ENCODE results near the gene CRHBP. TPM values are rescaled to one million over a fixed set of nuclear protein-coding genes. Genes with fewer than 3 reads are reported as not detected.
"Not testable (repeated sequence)": the region's sequence is repeated elsewhere in the genome, so short reads cannot be mapped to it uniquely, and the experiment has no call there.

Gene CRHBP
- under 1 TPM; 0.23 to 0.27 TPM for total RNA-seq

- no peak within 1 kb of the TSS for H3K27ac Mint-ChIP-seq
- H3K4me1 Mint-ChIP-seq = peaks cover 5% of the 10 kb centered on the region
- CTCF ChIA-PET = interaction anchor here (0.6 to 0.7 kb wide), 2 partner anchors 30 to 31 kb away, joined by 3 read pairs; no protein-coding TSS in a partner anchor
- ATAC-seq = peak; percentile 26
- peaks cover 45% of the 10 kb centered on the region for H3K27me3 Mint-ChIP-seq
- POLR2A ChIA-PET = no interaction called here
- H3K36me3 Mint-ChIP-seq (ENCODE audit: low read depth) = no peaks in the 10 kb centered on the region
- DNase-seq = peak; percentile 14
- intact Hi-C loops (cut with DNase I, micrococcal nuclease) = no loop called here
- no peaks in the 10 kb centered on the region for H3K9me3 Mint-ChIP-seq (ENCODE audit: low read depth)
- peak within 1 kb of the TSS; percentile 19 for H3K4me3 Mint-ChIP-seq
Observed at GRCh38 chr5:76952795-76953536, at the start of gene CRHBP. TSS of gene CRHBP (plus strand) at chr5:76953045. CDS start at chr5:76953135, 90 bp downstream.

DNA sequence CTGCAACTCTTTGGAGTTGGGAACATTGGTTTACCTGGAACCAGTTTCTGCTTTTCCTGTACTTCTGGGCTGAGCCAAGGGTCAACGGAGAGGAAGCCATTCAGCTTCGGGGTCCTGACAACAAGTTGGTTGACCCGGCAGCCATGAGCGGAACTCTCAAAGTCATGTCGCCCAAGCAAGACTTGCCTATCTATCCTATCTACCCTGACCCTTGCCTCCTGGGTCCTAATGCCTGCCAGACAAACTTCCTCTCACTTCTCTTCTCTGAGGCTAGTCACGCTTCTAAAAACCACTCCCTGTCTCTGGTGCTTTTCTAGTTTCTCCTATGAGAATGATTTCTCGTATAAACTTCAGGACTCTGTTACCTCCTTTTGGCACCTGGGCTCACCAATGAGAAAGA, 44.7 kb upstream of the CRHBP start:
- Mint-ChIP-seq H3K36me3 (ENCODE audit: low read depth) (no peaks in the 10 kb centered on the region), H3K9me3 (ENCODE audit: low read depth) (no peaks in the 10 kb centered on the region), H3K4me3 (no peak overlapping the region), H3K27ac (no peak overlapping the region), H3K27me3 (no peaks in the 10 kb centered on the region), H3K4me1 (no peaks in the 10 kb centered on the region)
- POLR2A ChIA-PET = no interaction called here
- intact Hi-C loops (cut with DNase I, micrococcal nuclease) = no loop called here
- CTCF ChIA-PET = no interaction called here
- DNase-seq (no peak), ATAC-seq (no peak)

GRCh38 chr5:76910344-76910933, 42.4 kb upstream of the CRHBP start:
- DNase-seq; H3K9me3 Mint-ChIP-seq (ENCODE audit: low read depth); H3K4me3 Mint-ChIP-seq; CTCF ChIA-PET; H3K27me3 Mint-ChIP-seq; H3K27ac Mint-ChIP-seq; intact Hi-C loops (cut with DNase I, micrococcal nuclease); POLR2A ChIA-PET; H3K36me3 Mint-ChIP-seq (ENCODE audit: low read depth); H3K4me1 Mint-ChIP-seq; ATAC-seq: not testable (repeated sequence)

- H3K4me3 Mint-ChIP-seq; H3K4me1 Mint-ChIP-seq; ATAC-seq; intact Hi-C loops (cut with DNase I, micrococcal nuclease); DNase-seq; H3K36me3 Mint-ChIP-seq (ENCODE audit: low read depth); H3K27ac Mint-ChIP-seq; H3K9me3 Mint-ChIP-seq (ENCODE audit: low read depth); H3K27me3 Mint-ChIP-seq; POLR2A ChIA-PET; CTCF ChIA-PET: not testable (repeated sequence)
Observed at GRCh38 chr5:76914671-76915070, 38.2 kb upstream of the CRHBP start.

GRCh38 chr5:76918539-76918938, 34.3 kb upstream of the CRHBP start:
- CTCF ChIA-PET = interaction anchor here (1.1 kb wide), 1 partner anchor 44 kb away, joined by 3 read pairs; no protein-coding TSS in a partner anchor

DNA sequence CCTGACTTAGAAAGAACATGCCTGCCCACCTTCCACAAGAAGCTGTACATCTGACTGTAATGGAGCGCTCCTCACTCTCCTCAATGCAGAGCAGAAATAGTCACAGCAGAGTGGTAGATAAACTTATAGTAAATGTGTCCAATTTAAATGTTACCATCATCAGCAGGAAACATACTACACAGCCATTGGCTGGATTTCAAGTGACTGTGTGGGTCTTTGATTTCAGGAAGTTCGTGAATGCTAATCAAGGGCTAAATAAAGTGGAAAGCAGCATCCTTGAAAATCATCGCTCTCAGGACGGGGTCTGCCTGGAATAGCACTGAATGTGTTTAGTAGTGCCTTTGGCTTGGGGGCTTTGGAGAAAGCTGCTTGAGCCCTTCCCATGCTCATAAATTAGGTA, 32.4 kb upstream of the CRHBP start:
- no peak overlapping the region for H3K4me3 Mint-ChIP-seq
- ChIA-PET CTCF (interaction anchor here (0.6 kb wide), 1 partner anchor 73 kb away, joined by 3 read pairs; no protein-coding TSS in a partner anchor), POLR2A (no interaction called here)
- DNase-seq (no peak), ATAC-seq (no peak)
- no peaks in the 10 kb centered on the region for H3K27me3 Mint-ChIP-seq
- no peaks in the 10 kb centered on the region for H3K36me3 Mint-ChIP-seq (ENCODE audit: low read depth)
- H3K27ac Mint-ChIP-seq = no peak overlapping the region
- no peaks in the 10 kb centered on the region for H3K4me1 Mint-ChIP-seq
- H3K9me3 Mint-ChIP-seq (ENCODE audit: low read depth) = no peaks in the 10 kb centered on the region
- intact Hi-C loops (cut with DNase I, micrococcal nuclease) = no loop called here

More at GRCh38 chr5:76918539-76918938, 34.3 kb upstream of the CRHBP start:
- Mint-ChIP-seq H3K27me3 (no peaks in the 10 kb centered on the region), H3K4me3 (no peak overlapping the region), H3K27ac (no peak overlapping the region), H3K36me3 (ENCODE audit: low read depth) (peaks cover 3% of the 10 kb centered on the region), H3K9me3 (ENCODE audit: low read depth) (peaks cover 3% of the 10 kb centered on the region), H3K4me1 (no peaks in the 10 kb centered on the region)
- intact Hi-C loops (cut with DNase I, micrococcal nuclease) = no loop called here
- no peak for DNase-seq
- POLR2A ChIA-PET = no interaction called here
- ATAC-seq = no peak

DNA sequence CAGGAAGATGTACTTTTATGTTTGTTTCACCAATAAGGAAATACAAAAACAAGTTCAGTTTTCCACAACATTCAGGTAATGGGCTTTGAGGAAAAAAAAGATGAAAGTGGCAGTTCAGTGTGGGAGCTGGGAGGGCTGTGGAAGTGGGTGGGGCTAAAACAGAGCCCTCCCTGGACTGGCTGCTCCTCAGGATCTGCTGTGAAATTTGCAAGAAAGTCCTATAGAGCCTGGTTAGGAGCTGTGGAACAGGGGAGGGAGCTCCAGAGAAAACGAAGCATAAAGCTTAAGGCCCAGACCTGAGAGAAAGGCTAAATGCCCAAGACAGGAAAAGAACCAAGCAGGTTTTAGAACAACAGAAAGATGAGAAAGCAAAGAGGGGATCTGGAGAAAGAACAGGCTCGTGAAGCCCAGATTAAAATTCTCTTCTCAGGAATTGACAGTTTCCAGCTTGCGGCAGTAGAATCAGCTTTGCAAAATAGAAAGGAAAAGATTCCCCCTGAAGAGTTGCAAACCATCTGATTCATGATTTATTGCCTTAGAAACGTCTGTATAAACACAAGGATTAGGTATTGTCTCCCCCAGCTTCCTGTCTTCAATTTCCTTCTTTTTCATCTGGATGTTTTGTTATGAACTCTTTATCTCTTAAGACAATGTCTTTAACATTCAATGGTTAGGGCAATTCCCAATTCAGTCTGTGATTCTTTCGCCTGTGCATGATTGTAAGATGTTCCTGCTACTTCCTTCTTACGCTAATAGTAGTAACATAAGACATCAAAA, 26.3 kb upstream of the CRHBP start:
- Mint-ChIP-seq H3K4me3 (no peak overlapping the region), H3K4me1 (no peaks in the 10 kb centered on the region), H3K9me3 (ENCODE audit: low read depth) (no peaks in the 10 kb centered on the region), H3K36me3 (ENCODE audit: low read depth) (no peaks in the 10 kb centered on the region), H3K27me3 (peaks cover 3% of the 10 kb centered on the region), H3K27ac (no peak overlapping the region)
- ATAC-seq (no peak), DNase-seq (no peak)
- ChIA-PET CTCF (interaction anchor here (0.8 to 1.6 kb wide), 2 partner anchors 9 to 151 kb away, joined by 3 to 4 read pairs; no protein-coding TSS in a partner anchor), POLR2A (no interaction called here)
- intact Hi-C loops (cut with DNase I, micrococcal nuclease) = no loop called here

DNA sequence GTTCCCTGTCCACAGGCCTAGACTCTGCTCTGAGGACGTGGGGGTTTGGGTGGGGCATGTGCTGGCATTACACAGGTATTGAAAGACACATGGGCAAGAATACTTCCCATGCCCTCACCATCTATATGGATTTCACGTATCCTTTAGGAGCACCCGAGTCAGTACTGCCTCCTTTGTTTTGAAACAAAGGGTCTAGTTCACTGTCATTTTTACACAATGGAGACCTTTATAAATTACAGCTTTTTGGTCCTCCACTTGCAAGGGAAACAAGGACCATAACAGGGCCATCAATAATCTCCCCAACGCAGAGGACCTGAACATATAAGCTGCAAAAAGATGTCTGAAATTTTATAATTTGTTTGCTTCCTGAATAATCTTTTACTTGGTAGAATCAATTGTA, 24.9 kb upstream of the CRHBP start:
- H3K9me3 Mint-ChIP-seq (ENCODE audit: low read depth) = no peaks in the 10 kb centered on the region
- ChIA-PET POLR2A (no interaction called here), CTCF (interaction anchor here (1.3 to 1.6 kb wide), 2 partner anchors 89 to 150 kb away, joined by 3 to 4 read pairs; no protein-coding TSS in a partner anchor)
- intact Hi-C loops (cut with DNase I, micrococcal nuclease) = no loop called here
- no peak for ATAC-seq
- no peak overlapping the region for H3K27ac Mint-ChIP-seq
- no peaks in the 10 kb centered on the region for H3K4me1 Mint-ChIP-seq
- no peak for DNase-seq
- no peak overlapping the region for H3K4me3 Mint-ChIP-seq
- H3K36me3 Mint-ChIP-seq (ENCODE audit: low read depth) = no peaks in the 10 kb centered on the region
- peaks cover 3% of the 10 kb centered on the region for H3K27me3 Mint-ChIP-seq

DNA sequence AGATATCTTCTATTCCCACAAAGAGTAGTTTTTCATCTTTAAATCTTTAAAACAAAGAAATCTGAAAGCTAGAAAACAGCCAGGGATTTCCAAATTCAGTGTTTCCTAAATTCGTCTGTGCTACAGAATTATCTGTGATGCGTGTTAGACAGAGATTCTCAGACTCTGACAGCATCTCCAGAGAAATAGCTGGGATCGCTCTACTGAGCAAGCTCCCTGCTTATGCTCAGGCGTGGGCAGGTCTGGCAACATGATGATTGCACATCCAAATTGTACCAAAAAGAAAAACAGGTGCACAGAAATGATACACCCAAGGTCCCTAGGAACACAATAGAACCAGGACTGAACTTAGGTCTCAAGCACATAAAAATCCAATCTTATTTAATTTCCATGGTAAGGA, 22.8 kb upstream of the CRHBP start:
- H3K36me3 Mint-ChIP-seq (ENCODE audit: low read depth) = no peaks in the 10 kb centered on the region
- POLR2A ChIA-PET = no interaction called here
- no peak overlapping the region for H3K27ac Mint-ChIP-seq
- no peaks in the 10 kb centered on the region for H3K4me1 Mint-ChIP-seq
- ATAC-seq = no peak
- no peak overlapping the region for H3K4me3 Mint-ChIP-seq
- intact Hi-C loops (cut with DNase I, micrococcal nuclease) = no loop called here
- CTCF ChIA-PET = no interaction called here
- no peak for DNase-seq
- H3K9me3 Mint-ChIP-seq (ENCODE audit: low read depth) = peaks cover 5% of the 10 kb centered on the region
- peaks cover 5% of the 10 kb centered on the region for H3K27me3 Mint-ChIP-seq

GRCh38 chr5:76938177-76938576, 14.7 kb upstream of the CRHBP start:
- ATAC-seq (no peak), DNase-seq (no peak)
- POLR2A ChIA-PET = no interaction called here
- no peaks in the 10 kb centered on the region for H3K36me3 Mint-ChIP-seq (ENCODE audit: low read depth)
- CTCF ChIA-PET = no interaction called here
- intact Hi-C loops (cut with DNase I, micrococcal nuclease) = no loop called here
- H3K4me1 Mint-ChIP-seq = no peaks in the 10 kb centered on the region
- no peak overlapping the region for H3K4me3 Mint-ChIP-seq
- H3K27ac Mint-ChIP-seq = no peak overlapping the region
- peaks cover 9% of the 10 kb centered on the region for H3K9me3 Mint-ChIP-seq (ENCODE audit: low read depth)
- H3K27me3 Mint-ChIP-seq = peaks cover 5% of the 10 kb centered on the region

DNA sequence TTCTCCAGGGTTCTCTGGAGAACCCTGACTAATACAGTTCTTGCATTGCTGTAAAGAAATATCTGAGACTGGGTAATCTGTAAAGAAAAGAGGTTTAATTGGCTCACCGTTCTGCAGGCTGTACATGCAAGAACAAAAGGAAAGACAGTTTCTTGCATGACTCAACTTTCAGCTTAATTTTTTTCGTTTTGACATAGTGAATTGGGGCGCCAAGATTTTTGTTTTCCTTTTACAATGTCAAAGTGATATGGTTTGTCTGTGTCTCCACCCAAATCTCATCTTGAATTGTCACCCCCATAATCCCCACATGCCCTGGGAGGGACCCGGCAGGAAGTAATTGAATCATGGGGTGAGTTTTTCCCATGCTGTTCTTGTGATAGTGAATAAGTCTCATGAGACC, 11.8 kb upstream of the CRHBP start:
- ChIA-PET CTCF (no interaction called here), POLR2A (no interaction called here)
- no peak for DNase-seq
- peak; percentile 16 for ATAC-seq
- Mint-ChIP-seq H3K36me3 (ENCODE audit: low read depth) (no peaks in the 10 kb centered on the region), H3K27ac (no peak overlapping the region), H3K4me1 (no peaks in the 10 kb centered on the region), H3K9me3 (ENCODE audit: low read depth) (peaks cover 4% of the 10 kb centered on the region), H3K4me3 (no peak overlapping the region), H3K27me3 (peaks cover 3% of the 10 kb centered on the region)
- intact Hi-C loops (cut with DNase I, micrococcal nuclease) = no loop called here

DNA sequence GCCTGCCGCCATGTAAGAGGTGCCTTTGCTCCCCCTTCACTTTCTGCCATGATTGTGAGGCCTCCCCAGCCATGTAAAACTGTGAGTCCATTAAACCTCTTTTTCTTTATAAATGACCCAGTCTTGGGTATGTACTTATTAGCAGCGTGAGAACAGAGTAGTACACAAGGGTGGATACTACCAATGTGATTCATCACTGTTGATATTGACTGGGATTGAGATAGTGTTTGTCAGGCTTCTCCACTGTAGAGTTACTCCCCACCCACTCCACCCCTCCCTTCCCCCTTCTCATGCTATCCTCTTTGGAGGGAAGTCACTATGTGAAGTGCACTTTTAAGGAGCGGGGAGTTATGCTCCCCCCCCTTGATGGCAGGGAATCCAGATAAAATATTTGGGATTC, 11.4 kb upstream of the CRHBP start:
- DNase-seq (no peak), ATAC-seq (no peak)
- CTCF ChIA-PET = no interaction called here
- intact Hi-C loops (cut with DNase I, micrococcal nuclease) = no loop called here
- H3K4me1 Mint-ChIP-seq = no peaks in the 10 kb centered on the region
- H3K27ac Mint-ChIP-seq = no peak overlapping the region
- no peak overlapping the region for H3K4me3 Mint-ChIP-seq
- H3K27me3 Mint-ChIP-seq = peaks cover 3% of the 10 kb centered on the region
- H3K9me3 Mint-ChIP-seq (ENCODE audit: low read depth) = peaks cover 4% of the 10 kb centered on the region
- POLR2A ChIA-PET = no interaction called here
- no peaks in the 10 kb centered on the region for H3K36me3 Mint-ChIP-seq (ENCODE audit: low read depth)

All from activated CD4-positive, alpha-beta T cell treated with anti-CD3 and anti-CD28 coated beads for 36 hours (primary cell).